ENCODE measurements around the gene OR4C11.

The OR4C11 gene

GRCh38 chr11:55572548-55572947 is 34.9 kb downstream of the OR4C11 start:
- in situ Hi-C loops (cut with HindIII; ENCODE audit: low sequenced_read_pairs) = no loop called here
- H3K4me3 ChIP-seq (ENCODE audit: low read depth, low read length) = no peak overlapping the region
- no peak for DNase-seq (ENCODE audit: low read depth)
- no peak for TF ChIP-seq CTCF (IDR thresholded peaks at IDR 0.05; ENCODE audit: low read depth, low read length, missing control alignments)

GRCh38 chr11:55571828-55572227 is 35.6 kb downstream of the OR4C11 start, which contains the start of gene OR4C16:
TSS of gene OR4C16 (plus strand) at chr11:55572128. CDS start at chr11:55572128, 0 bp downstream.
- in situ Hi-C loops (cut with HindIII; ENCODE audit: low sequenced_read_pairs) = no loop called here
- H3K4me3 ChIP-seq (ENCODE audit: low read depth, low read length) = no peak within 1 kb of the TSS
- no peak for TF ChIP-seq CTCF (IDR thresholded peaks at IDR 0.05; ENCODE audit: low read depth, low read length, missing control alignments)
- no peak for DNase-seq (ENCODE audit: low read depth)

GRCh38 chr11:55554169-55554568 is 53.3 kb downstream of the OR4C11 start, which contains the start of gene OR4C15:
TSS of gene OR4C15 (plus strand) at chr11:55554469. CDS start at chr11:55554469, 0 bp downstream.
- TF ChIP-seq CTCF (IDR thresholded peaks at IDR 0.05; ENCODE audit: low read depth, low read length, missing control alignments) = no peak
- in situ Hi-C loops (cut with HindIII; ENCODE audit: low sequenced_read_pairs) = no loop called here
- DNase-seq (ENCODE audit: low read depth) = no peak
- no peak within 1 kb of the TSS for H3K4me3 ChIP-seq (ENCODE audit: low read depth, low read length)
